Glomerular endothelial cell (primary cell): ENCODE measurements around the gene AZGP1. TPM values are rescaled to one million over a fixed set of nuclear protein-coding genes. Genes with fewer than 3 reads are reported as not detected.
"Not testable (repeated sequence)": the region's sequence is repeated elsewhere in the genome, so short reads cannot be mapped to it uniquely, and the experiment has no call there.

Experiments
- DNase-seq: peaks from one replicate; pipeline ENCODE4 v3.0.0-alpha.2; 2011; ENCODE audit warnings: low read depth, low spot score; ENCODE audit errors: extremely low read depth
- total RNA-seq: library from RNA; depleted of rRNA; stranded (reverse); fragments of >200 nt; gene quantifications from 2 replicates; pipeline ENCODE4 v1.2.3, GENCODE V29; 2015

AZGP1 gene
- total RNA-seq, 1 donor from 2014 or later, result not detected

- DNase-seq, result not testable (repeated sequence)
Measured at GRCh38 chr7:99954643-99955042, 21.2 kb downstream of the AZGP1 start.

GRCh38 chr7:99953649-99954048 is 22.2 kb downstream of the AZGP1 start:
- no peak for DNase-seq

DNA sequence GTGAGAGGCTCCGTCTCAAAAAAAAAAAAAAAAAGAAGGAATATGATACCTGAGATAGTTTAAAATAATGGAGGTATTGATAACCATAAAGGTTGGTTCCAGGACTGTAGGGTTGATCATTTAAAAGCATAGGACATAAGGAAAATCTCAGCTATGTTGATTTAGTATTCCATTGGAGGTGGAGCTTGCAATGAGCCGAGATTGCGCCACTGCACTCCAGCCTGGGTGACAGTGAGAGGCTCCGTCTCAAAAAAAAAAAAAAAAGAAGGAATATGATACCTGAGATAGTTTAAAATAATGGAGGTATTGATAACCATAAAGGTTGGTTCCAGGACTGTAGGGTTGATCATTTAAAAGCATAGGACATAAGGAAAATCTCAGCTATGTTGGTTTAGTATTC is 23.2 kb downstream of the AZGP1 start:
- DNase-seq, result not testable (repeated sequence)

DNA sequence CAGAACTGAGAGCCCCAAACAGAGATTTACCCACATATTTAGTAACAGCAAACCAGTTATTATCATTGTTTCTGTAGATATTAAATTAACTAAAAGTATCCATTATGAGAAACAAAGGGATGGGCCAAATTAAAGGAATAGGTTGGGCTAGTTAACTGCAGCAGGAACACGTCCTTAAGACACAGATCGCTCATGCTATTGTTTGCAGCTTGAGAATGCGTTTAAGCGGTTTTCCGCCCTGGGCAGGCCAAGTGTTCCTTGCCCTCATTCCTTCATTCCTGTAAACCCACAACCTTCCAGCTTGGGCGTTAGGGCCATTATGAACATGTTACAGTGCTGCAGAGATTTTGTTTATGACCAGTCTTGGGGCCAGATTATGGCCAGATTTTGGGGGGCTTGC is 25.0 kb downstream of the AZGP1 start:
- DNase-seq, result not testable (repeated sequence)

DNA sequence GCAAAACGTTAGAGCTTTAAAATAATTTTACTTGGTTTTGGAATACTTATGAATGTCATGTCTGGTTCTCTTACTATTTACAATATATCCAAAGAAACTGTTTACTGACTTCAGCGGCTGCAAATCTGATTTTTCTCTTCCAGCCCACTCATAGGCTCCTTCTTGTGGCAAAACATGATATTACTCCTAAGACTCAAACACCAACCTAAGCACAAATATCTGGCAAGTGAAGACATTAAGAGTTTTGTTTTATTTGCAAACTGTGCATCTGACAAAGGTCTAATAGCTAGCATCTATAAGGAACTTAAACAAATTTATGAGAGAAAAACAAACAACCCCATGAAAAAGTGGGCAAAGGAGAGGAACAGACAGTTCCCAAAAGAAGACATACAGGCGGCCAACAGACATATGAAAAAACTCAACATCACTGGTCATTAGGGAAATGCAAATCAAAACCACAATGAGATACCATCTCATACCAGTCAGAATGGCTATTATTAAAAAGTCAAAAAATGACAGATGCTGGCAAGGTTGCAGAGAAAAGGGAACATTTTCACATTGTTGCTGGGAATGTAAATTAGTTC is 26.1 kb downstream of the AZGP1 start:
- no peak for DNase-seq

DNA sequence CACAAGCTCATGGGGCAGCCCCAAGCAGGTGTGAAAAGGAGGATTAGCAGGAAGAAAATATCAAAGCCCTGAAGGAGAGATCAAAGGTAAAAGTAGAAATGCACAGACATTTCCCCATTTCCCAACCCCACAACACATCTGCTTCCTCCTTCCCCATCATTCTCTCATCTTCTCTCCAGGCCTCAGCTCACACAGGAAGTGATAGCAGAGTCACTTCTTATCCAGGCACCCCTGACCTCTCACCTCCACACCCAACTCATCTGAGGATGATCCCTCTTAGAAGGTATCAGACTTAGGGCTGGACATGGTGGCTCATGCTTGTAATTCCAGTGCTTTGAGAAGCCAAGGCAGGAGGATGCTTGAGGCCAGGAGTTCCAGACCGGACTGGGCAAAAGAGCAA is 28.2 kb downstream of the AZGP1 start:
- no peak for DNase-seq

DNA sequence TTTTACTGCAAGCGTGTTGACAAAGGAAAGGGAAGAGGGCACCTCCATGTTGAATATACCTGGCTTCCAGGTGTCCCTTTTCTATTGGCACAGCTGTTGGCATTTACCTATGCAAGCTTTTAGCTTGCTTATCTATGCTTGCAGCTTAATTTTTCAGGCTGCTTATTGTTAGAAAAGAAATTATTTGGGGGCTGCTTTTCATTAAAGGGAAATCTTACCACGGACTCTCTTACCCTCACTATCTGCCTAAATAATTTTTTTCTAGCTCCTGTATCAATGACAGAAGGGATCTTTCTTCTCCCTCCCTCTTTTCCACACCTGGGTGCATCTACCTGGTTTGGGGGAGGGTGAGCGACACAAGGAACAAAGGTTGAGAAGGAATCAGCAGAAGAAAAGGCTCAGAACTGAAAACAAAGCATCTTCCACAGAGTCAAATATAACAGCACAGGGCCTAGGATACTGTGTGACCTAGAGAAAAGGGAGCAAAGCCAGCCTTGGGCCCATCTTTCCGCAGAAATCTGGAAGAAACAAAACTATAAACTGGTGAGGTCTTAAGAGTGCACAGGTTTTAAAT is 31.2 kb downstream of the AZGP1 start:
- no peak for DNase-seq

GRCh38 chr7:99943641-99944496 is 32.0 kb downstream of the AZGP1 start:
- DNase-seq, result no peak

DNA sequence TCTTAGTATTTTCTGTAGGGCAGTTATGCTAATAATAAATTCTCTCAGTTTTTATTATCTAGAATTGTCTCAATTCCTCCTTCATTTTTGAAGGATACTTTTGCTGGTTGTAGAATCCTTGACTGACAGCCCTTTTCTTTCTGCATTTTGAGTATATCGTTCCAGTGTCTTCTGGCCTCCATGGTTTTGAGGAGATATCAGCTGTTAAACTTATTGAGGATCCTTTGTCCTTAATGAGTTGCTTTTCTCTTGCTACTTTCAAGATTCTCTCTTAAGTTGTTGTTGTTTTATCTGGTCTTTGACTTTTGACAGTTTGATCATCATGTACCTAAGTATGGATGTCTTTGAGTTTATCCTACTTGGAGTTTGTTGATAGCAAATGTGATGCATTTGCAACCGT is 37.5 kb downstream of the AZGP1 start:
- DNase-seq, result no peak

DNA sequence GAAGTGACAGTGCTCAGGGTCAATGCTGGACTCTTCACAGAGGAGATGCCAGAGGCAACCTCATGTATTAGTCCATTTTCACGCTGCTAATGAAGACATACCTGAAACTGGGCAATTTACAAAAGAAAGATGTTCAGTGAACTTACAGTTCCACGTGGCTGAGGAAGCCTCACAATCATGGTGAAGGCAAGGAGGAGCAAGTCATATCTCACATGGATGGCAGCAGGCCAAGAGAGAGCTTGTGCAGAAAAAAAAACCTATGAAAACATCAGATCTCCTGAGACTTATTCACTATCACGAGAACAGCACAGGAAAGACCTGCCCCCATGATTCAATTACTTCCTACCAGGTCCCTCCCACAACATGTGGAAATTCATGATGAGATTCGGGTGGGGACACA is 40.8 kb downstream of the AZGP1 start:
- DNase-seq, result not testable (repeated sequence)

GRCh38 chr7:99930376-99930775 is 45.5 kb downstream of the AZGP1 start:
- no peak for DNase-seq

DNA sequence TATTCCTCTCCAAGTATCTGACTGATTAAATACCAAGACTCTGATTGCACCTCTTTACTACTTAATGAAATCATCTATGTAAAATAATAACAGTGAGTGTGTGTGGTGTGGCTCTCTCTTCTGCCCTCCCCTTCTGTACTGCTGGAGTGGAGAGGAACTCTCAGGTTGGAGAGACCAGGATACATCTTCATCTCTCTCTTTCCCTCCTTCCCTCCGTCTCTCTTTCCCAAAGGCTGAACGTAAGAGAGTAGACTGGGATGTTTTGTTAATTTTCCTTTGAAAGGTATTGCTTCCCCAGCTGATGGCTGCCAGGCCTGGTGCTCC is 46.1 kb downstream of the AZGP1 start:
- no peak for DNase-seq

- DNase-seq, result no peak
Measured at GRCh38 chr7:99928994-99929729, 46.7 kb downstream of the AZGP1 start, which contains the start of gene GJC3. Gene GJC3 (minus strand): TSS chr7:99929620. CDS start chr7:99929620, 0 bp downstream.

- DNase-seq, result no peak
Measured at GRCh38 chr7:99928188-99928587, 47.6 kb downstream of the AZGP1 start.

DNA sequence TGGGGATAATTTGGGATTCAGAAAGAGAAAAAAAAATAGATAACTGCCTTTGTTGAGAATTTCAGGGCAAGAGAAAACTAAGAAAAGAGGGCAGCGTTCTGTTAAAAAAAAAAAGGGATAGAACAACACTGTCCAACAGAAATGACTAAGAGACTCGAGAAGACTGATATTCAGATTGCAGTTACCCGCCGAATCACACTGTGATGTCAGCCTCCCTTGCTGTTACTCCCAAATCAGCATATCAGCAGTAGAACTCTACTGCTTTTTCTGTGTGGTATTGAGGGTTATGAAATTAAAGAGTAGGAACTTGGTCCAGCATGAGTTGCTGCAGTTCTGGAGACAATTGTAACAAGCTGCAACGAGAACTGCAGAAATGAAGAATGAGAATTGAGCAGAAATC is 48.3 kb downstream of the AZGP1 start:
- DNase-seq, result no peak

DNA sequence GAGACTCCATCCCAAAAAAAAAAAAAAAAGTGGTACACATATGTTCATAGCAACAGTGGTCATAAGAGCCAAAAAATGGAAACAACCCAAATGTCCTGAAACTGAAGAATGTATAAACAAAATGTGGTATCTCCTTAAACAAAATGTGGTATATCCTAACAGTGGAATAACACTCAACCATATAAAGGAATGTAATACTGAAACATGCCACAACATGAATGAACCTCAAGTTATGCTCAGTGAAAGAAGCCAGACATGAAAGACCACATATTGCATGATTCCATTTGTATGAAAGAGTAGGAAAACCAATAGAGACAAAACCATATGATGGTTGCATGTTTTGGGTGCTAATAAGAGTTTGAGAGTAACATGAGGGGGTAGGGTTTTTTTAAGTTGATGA is 49.5 kb downstream of the AZGP1 start:
- no peak for DNase-seq

DNA sequence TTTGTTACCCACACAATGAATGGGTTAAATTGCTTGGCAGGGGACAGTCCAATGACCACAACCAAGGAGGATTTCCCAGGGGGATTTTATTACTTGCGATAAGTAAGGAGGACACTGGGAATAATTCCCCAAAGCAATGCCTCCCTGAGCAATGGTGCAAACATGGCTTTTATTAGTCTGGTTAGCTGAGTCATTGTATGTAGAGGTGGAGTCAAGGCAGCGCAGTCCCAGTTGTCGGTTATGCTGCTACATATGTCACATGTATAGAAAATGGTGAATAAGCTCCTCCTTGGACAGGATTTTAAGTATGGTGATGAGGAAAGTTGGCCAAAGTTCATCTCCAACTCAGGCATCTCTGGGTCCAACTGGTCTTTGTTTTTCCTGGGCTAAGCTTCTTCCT is 52.6 kb downstream of the AZGP1 start:
- DNase-seq, result no peak

- DNase-seq, result no peak
Measured at GRCh38 chr7:99920149-99920548, 55.7 kb downstream of the AZGP1 start.

DNA sequence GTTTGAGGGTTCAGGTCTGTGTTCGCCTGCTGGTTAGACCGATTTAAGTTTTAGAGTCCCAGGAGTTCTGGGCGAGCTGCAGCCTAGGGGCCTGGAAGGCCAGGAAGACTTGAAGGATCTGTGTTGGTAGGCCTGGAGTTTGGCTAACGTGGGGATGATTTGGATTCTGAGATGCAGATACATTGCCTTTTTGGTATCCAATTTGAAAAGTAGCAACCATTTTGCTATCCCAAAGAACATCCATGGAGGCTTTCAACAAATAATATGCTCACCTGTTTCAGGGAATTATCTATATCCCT is 56.1 kb downstream of the AZGP1 start:
- no peak for DNase-seq

- no peak for DNase-seq
Measured at GRCh38 chr7:99918959-99919813, 56.6 kb downstream of the AZGP1 start, which contains the start of gene TRIM4. Gene TRIM4 (minus strand): TSS chr7:99919530. CDS start chr7:99919401, 129 bp downstream.
